IPS DF 6.9 (cell line): Measurements from ENCODE around the gene TES.

ENCODE experiments used
- DNase-seq: peaks from one replicate; pipeline ENCODE4 v3.0.0-alpha.2; 2013; ENCODE audit warnings: low read depth, low spot score
- H3K27ac ChIP-seq: one replicate; pipeline ENCODE4 v1.5.1; 2013; ENCODE audit warnings: low read length, control low read depth
- H3K27me3 ChIP-seq: 2 replicates; pipeline ENCODE4 v1.6.1; 2013; ENCODE audit warnings: mild to moderate bottlenecking, low read length; ENCODE audit not compliant: control insufficient read depth, insufficient read depth
- H3K36me3 ChIP-seq: 2 replicates; pipeline ENCODE4 v1.6.1; 2013; ENCODE audit warnings: low read length; ENCODE audit not compliant: control insufficient read depth, insufficient read depth
- H3K4me1 ChIP-seq: 2 replicates; pipeline ENCODE4 v1.6.1; 2013; ENCODE audit warnings: low read length; ENCODE audit not compliant: control insufficient read depth, insufficient read depth
- H3K4me3 ChIP-seq: 2 replicates; pipeline ENCODE4 v1.5.1; 2013; ENCODE audit warnings: mild to moderate bottlenecking, low read length
- H3K9me3 ChIP-seq: 2 replicates; pipeline ENCODE4 v1.6.1; 2013; ENCODE audit warnings: low read length, inconsistent platforms; ENCODE audit not compliant: control insufficient read depth, insufficient read depth
- WGBS: extraction: QIAGEN DNeasy Blood & Tissue Kit; methylation state at CpG from one replicate; pipeline ENCODE4 v1.1.7; 2013; ENCODE audit warnings: mixed read lengths, missing lambda C conversion rate; ENCODE audit not compliant: insufficient read length, insufficient coverage; 5-methylcytosine and 5-hydroxymethylcytosine counted together

TES gene

GRCh38 chr7:116259156-116259870 is 49.0 kb downstream of the TES start:
- Histone ChIP-seq H3K9me3 (no peaks in the 10 kb centered on the region), H3K27me3 (no peaks in the 10 kb centered on the region), H3K4me1 (no peaks in the 10 kb centered on the region), H3K36me3 (no peaks in the 10 kb centered on the region), H3K4me3 (no peak overlapping the region), H3K27ac (no peak overlapping the region)
- WGBS = no CpG with 5 or more reads among the region's 5 CpGs
- no peak for DNase-seq

- no peak overlapping the region for H3K4me3 ChIP-seq
- H3K27ac ChIP-seq = no peak overlapping the region
- DNase-seq = no peak
- WGBS = no CpG with 5 or more reads among the region's 5 CpGs
- H3K4me1 ChIP-seq = no peaks in the 10 kb centered on the region
- no peaks in the 10 kb centered on the region for H3K27me3 ChIP-seq
- no peaks in the 10 kb centered on the region for H3K36me3 ChIP-seq
- H3K9me3 ChIP-seq = no peaks in the 10 kb centered on the region
Observed at GRCh38 chr7:116259871-116260440, 49.6 kb downstream of the TES start.

- H3K4me1 ChIP-seq = no peaks in the 10 kb centered on the region
- H3K27me3 ChIP-seq = no peaks in the 10 kb centered on the region
- no CpG with 5 or more reads among the region's 3 CpGs for WGBS
- DNase-seq = no peak
- H3K36me3 ChIP-seq = no peaks in the 10 kb centered on the region
- no peak overlapping the region for H3K27ac ChIP-seq
- H3K9me3 ChIP-seq = no peaks in the 10 kb centered on the region
- no peak overlapping the region for H3K4me3 ChIP-seq
Observed at GRCh38 chr7:116261904-116262303, 51.6 kb downstream of the TES start.

GRCh38 chr7:116265881-116266280 is 55.5 kb downstream of the TES start:
- no peak for DNase-seq
- H3K36me3 ChIP-seq = no peaks in the 10 kb centered on the region
- WGBS = no CpG with 5 or more reads among the region's 3 CpGs
- H3K27me3 ChIP-seq = no peaks in the 10 kb centered on the region
- H3K9me3 ChIP-seq = no peaks in the 10 kb centered on the region
- no peaks in the 10 kb centered on the region for H3K4me1 ChIP-seq
- H3K4me3 ChIP-seq = no peak overlapping the region
- H3K27ac ChIP-seq = no peak overlapping the region

GRCh38 chr7:116269466-116269865 is 59.1 kb downstream of the TES start:
- no peaks in the 10 kb centered on the region for H3K27me3 ChIP-seq
- H3K36me3 ChIP-seq = no peaks in the 10 kb centered on the region
- no peaks in the 10 kb centered on the region for H3K9me3 ChIP-seq
- WGBS = no CpG with 5 or more reads among the region's 4 CpGs
- DNase-seq = no peak
- H3K4me3 ChIP-seq = no peak overlapping the region
- H3K4me1 ChIP-seq = peaks cover 2% of the 10 kb centered on the region; the same call in 1 of the 2 replicates
- H3K27ac ChIP-seq = no peak overlapping the region

GRCh38 chr7:116271161-116271913 is 61.0 kb downstream of the TES start:
- Histone ChIP-seq H3K9me3 (no peaks in the 10 kb centered on the region), H3K4me3 (no peak overlapping the region), H3K27ac (no peak overlapping the region), H3K36me3 (no peaks in the 10 kb centered on the region), H3K4me1 (peaks cover 2% of the 10 kb centered on the region; the same call in 1 of the 2 replicates), H3K27me3 (no peaks in the 10 kb centered on the region)
- DNase-seq = no peak
- no CpG with 5 or more reads among the region's 5 CpGs for WGBS

- H3K27me3 ChIP-seq = no peaks in the 10 kb centered on the region
- DNase-seq = no peak
- peaks cover 2% of the 10 kb centered on the region; the same call in 1 of the 2 replicates for H3K4me1 ChIP-seq
- no peak overlapping the region for H3K4me3 ChIP-seq
- no CpG with 5 or more reads among the region's 4 CpGs for WGBS
- no peaks in the 10 kb centered on the region for H3K36me3 ChIP-seq
- no peak overlapping the region for H3K27ac ChIP-seq
- H3K9me3 ChIP-seq = no peaks in the 10 kb centered on the region
Observed at GRCh38 chr7:116271963-116272886, 61.9 kb downstream of the TES start.

- no peak for DNase-seq
- Histone ChIP-seq H3K36me3 (no peaks in the 10 kb centered on the region), H3K4me3 (no peak overlapping the region), H3K27me3 (no peaks in the 10 kb centered on the region), H3K9me3 (no peaks in the 10 kb centered on the region), H3K27ac (no peak overlapping the region), H3K4me1 (peaks cover 2% of the 10 kb centered on the region; the same call in 1 of the 2 replicates)
- no CpG with 5 or more reads among the region's 4 CpGs for WGBS
Observed at GRCh38 chr7:116273283-116273917, 63.1 kb downstream of the TES start.

- no peaks in the 10 kb centered on the region for H3K36me3 ChIP-seq
- H3K27ac ChIP-seq = no peak overlapping the region
- H3K4me3 ChIP-seq = no peak overlapping the region
- no CpG with 5 or more reads among the region's 1 CpG for WGBS
- no peaks in the 10 kb centered on the region for H3K27me3 ChIP-seq
- peaks cover 2% of the 10 kb centered on the region; the same call in 1 of the 2 replicates for H3K4me1 ChIP-seq
- no peaks in the 10 kb centered on the region for H3K9me3 ChIP-seq
- DNase-seq = no peak
Observed at GRCh38 chr7:116273918-116274301, 63.6 kb downstream of the TES start.

- no peaks in the 10 kb centered on the region for H3K9me3 ChIP-seq
- H3K4me3 ChIP-seq = no peak overlapping the region
- H3K36me3 ChIP-seq = no peaks in the 10 kb centered on the region
- no peaks in the 10 kb centered on the region for H3K4me1 ChIP-seq
- no peak overlapping the region for H3K27ac ChIP-seq
- no peak for DNase-seq
- no peaks in the 10 kb centered on the region for H3K27me3 ChIP-seq
Observed at GRCh38 chr7:116277070-116277469, 66.7 kb downstream of the TES start.
